ENCODE results near the gene PRKN. TPM values are rescaled to one million over a fixed set of nuclear protein-coding genes. Genes with fewer than 3 reads are reported as not detected.

The PRKN gene
- total and polyA plus RNA-seq, 9 of the 15 experiments (the other 6 are each of a cell fraction or from before 2014, with no cell fraction given) = 0.03 to 0.96 (median 0.15) TPM; not detected in 2

GRCh38 chr6:161946461-161946860 lies 781.1 kb downstream of the PRKN start:
- no peak overlapping the region for H3K27ac ChIP-seq (ENCODE audit: extremely low read depth, low read depth, low read length)
- FAIRE-seq (no peak), DNase-seq (ENCODE audit: extremely low read depth in 1 of 4, low spot score in 3 of 4) (no peak), ATAC-seq (no peak)
- no TSS peak for BruUV-seq (replicated peaks)
- no peaks in the 10 kb centered on the region for H3K9me1 ChIP-seq (ENCODE audit: control insufficient read depth, insufficient read depth, low read length)
- H4K20me1 ChIP-seq (replicated peaks; ENCODE audit: control insufficient read depth, insufficient read depth, low read length) = no peaks in the 10 kb centered on the region
- CTCF ChIA-PET (ENCODE audit: low intra/inter-chr PET ratio) = no interaction called here
- H3K4me2 ChIP-seq (ENCODE audit: insufficient read depth, low read length) = no peak overlapping the region
- no peak overlapping the region for H3K9ac ChIP-seq (ENCODE audit: insufficient read depth in 1 of 2, low read depth in 2 of 2, low read length in 2 of 2)
- no peaks in the 10 kb centered on the region for H3K79me2 ChIP-seq (ENCODE audit: control insufficient read depth, insufficient read depth, low read length)
- H3K27me3 ChIP-seq (ENCODE audit: control insufficient read depth in 2 of 2, insufficient read depth in 2 of 2, low read length in 2 of 2) = no peaks in the 10 kb centered on the region
- WGBS (ENCODE audit: insufficient coverage, low coverage, missing lambda C conversion rate) = 0% methylated on average over 2 of the region's 3 CpGs
- intact Hi-C loops (cut with micrococcal nuclease) = no loop called here
- POLR2A ChIA-PET = no interaction called here
- no peaks in the 10 kb centered on the region for H3K4me1 ChIP-seq (replicated peaks in 1 of 2; ENCODE audit: control insufficient read depth in 2 of 2, insufficient read depth in 2 of 2, low read length in 2 of 2)
- H2AFZ ChIP-seq (ENCODE audit: low read depth, low read length) = no peak overlapping the region
- no peaks in the 10 kb centered on the region for H3K9me3 ChIP-seq (replicated peaks; ENCODE audit: control insufficient read depth, insufficient read depth, low read depth, low read length)
- no peak overlapping the region for H3K4me3 ChIP-seq
- in situ Hi-C loops (cut with MboI) = no loop called here
- no peaks in the 10 kb centered on the region for H3K36me3 ChIP-seq (ENCODE audit: control insufficient read depth, insufficient read depth, low read length)
- TF ChIP-seq ZNF316 (IDR thresholded peaks at IDR 0.05) = no peak
- no peak for TF ChIP-seq IRF9 (tag; IDR thresholded peaks at IDR 0.05)
- no peak for TF ChIP-seq CCAR2 (IDR thresholded peaks at IDR 0.05; ENCODE audit: low read depth, low read length)
- no peak for TF ChIP-seq U2AF2 (optimal IDR thresholded peaks at IDR 0.05; ENCODE audit: low read depth, low read length)
- TF ChIP-seq CCNT2 (IDR thresholded peaks at IDR 0.05; ENCODE audit: borderline replicate concordance, extremely low read depth, insufficient read length, low read depth, low read length) = no peak
- no peak for TF ChIP-seq ARID4B (CRISPR knock-in tag; IDR thresholded peaks at IDR 0.05)
- no peak for TF ChIP-seq ZBTB34 (CRISPR knock-in tag; IDR thresholded peaks at IDR 0.05)
- no peak for TF ChIP-seq SMARCB1 (IDR thresholded peaks at IDR 0.05; ENCODE audit: insufficient read length, low read depth)
- no peak for TF ChIP-seq ZNF274 (IDR thresholded peaks at IDR 0.05; ENCODE audit: borderline replicate concordance, low read depth, low read length)
- no peak for TF ChIP-seq SAFB (IDR thresholded peaks at IDR 0.05; ENCODE audit: borderline replicate concordance, low read depth, low read length)
- no peak for TF ChIP-seq FOXM1 (IDR thresholded peaks at IDR 0.05; ENCODE audit: low read depth)
- TF ChIP-seq FOXM1 (CRISPR knock-in tag; IDR thresholded peaks at IDR 0.05; ENCODE audit: low read depth) = no peak
- no peak for TF ChIP-seq CREB5 (CRISPR knock-in tag; IDR thresholded peaks at IDR 0.05)
- no peak for TF ChIP-seq FOXO4 (CRISPR knock-in tag; IDR thresholded peaks at IDR 0.05)
